Large intestine (tissue), 3 donors: ENCODE results near the gene MYOM3. TPM values are rescaled to one million over a fixed set of nuclear protein-coding genes. Genes with fewer than 3 reads are reported as not detected.

Experiments used
- DNase-seq, 2 donors: peaks; one replicate each; pipeline versions ENCODE4 v3.0.0 to v3.0.0-alpha.2; 2013
- H3K27ac ChIP-seq: one replicate; pipeline ENCODE4 v1.5.1; 2013; ENCODE audit warnings: low read length
- H3K27me3 ChIP-seq: 2 replicates; pipeline ENCODE4 v1.6.1; 2013; ENCODE audit warnings: low read length; ENCODE audit not compliant: control insufficient read depth, insufficient read depth
- H3K36me3 ChIP-seq: 2 replicates; pipeline ENCODE4 v1.6.1; 2013; ENCODE audit warnings: low read length; ENCODE audit not compliant: control insufficient read depth, insufficient read depth
- H3K4me1 ChIP-seq: one replicate; pipeline ENCODE4 v1.6.1; 2013; ENCODE audit warnings: low read length; ENCODE audit not compliant: control insufficient read depth, insufficient read depth
- H3K4me3 ChIP-seq: one replicate; pipeline ENCODE4 v1.5.1; 2013; ENCODE audit warnings: low read length
- H3K9me3 ChIP-seq: one replicate; pipeline ENCODE4 v1.6.1; 2013; ENCODE audit warnings: mild to moderate bottlenecking, low read depth, low read length, moderate library complexity; ENCODE audit not compliant: control insufficient read depth
- WGBS: methylation state at CpG from one replicate; pipeline ENCODE4 v1.1.5; 2013; ENCODE audit warnings: low lambda C conversion rate; ENCODE audit not compliant: insufficient coverage; 5-methylcytosine and 5-hydroxymethylcytosine counted together
- polyA plus RNA-seq: library from polyadenylated mRNA; unstranded; fragments of 120-200 nt; gene quantifications from one replicate; pipeline ENCODE4 v1.2.1, GENCODE V29; 2013

Gene MYOM3
- polyA plus RNA-seq, 1 donor = 69.5 TPM

- H3K36me3 ChIP-seq = peaks cover 77% of the 10 kb centered on the region
- H3K27ac ChIP-seq = no peak overlapping the region
- H3K27me3 ChIP-seq = no peaks in the 10 kb centered on the region
- H3K4me3 ChIP-seq = no peak overlapping the region
- H3K4me1 ChIP-seq = peaks cover 33% of the 10 kb centered on the region
- no peaks in the 10 kb centered on the region for H3K9me3 ChIP-seq
- no CpG with 5 or more reads among the region's 8 CpGs for WGBS
- DNase-seq = no peak
Observed at GRCh38 chr1:24096009-24096738, 15.8 kb downstream of the MYOM3 start.

- no CpG with 5 or more reads among the region's 14 CpGs for WGBS
- Histone ChIP-seq H3K9me3 (no peaks in the 10 kb centered on the region), H3K27me3 (no peaks in the 10 kb centered on the region), H3K36me3 (peaks cover 86% of the 10 kb centered on the region), H3K4me1 (peaks cover 25% of the 10 kb centered on the region), H3K4me3 (no peak overlapping the region), H3K27ac (no peak overlapping the region)
- no peak for DNase-seq
Observed at GRCh38 chr1:24095140-24095859, 16.6 kb downstream of the MYOM3 start.

- no peak overlapping the region for H3K4me3 ChIP-seq
- H3K9me3 ChIP-seq = no peaks in the 10 kb centered on the region
- H3K36me3 ChIP-seq = peaks cover 93% of the 10 kb centered on the region
- no peaks in the 10 kb centered on the region for H3K27me3 ChIP-seq
- H3K4me1 ChIP-seq = peaks cover 17% of the 10 kb centered on the region
- H3K27ac ChIP-seq = no peak overlapping the region
- no peak for DNase-seq
- WGBS = no CpG with 5 or more reads among the region's 5 CpGs
Observed at GRCh38 chr1:24094554-24094953, 17.4 kb downstream of the MYOM3 start.

GRCh38 chr1:24093732-24094131, 18.2 kb downstream of the MYOM3 start:
- Histone ChIP-seq H3K27me3 (no peaks in the 10 kb centered on the region), H3K4me1 (peaks cover 9% of the 10 kb centered on the region), H3K36me3 (peaks cover 97% of the 10 kb centered on the region), H3K27ac (no peak overlapping the region), H3K4me3 (no peak overlapping the region), H3K9me3 (no peaks in the 10 kb centered on the region)
- DNase-seq = no peak
- 100% methylated on average over 1 of the region's 9 CpGs for WGBS

GRCh38 chr1:24092979-24093378, 19.0 kb downstream of the MYOM3 start:
- Histone ChIP-seq H3K27me3 (no peaks in the 10 kb centered on the region), H3K4me1 (peaks cover 4% of the 10 kb centered on the region), H3K4me3 (no peak overlapping the region), H3K9me3 (no peaks in the 10 kb centered on the region), H3K36me3 (peaks cover 97% of the 10 kb centered on the region), H3K27ac (no peak overlapping the region)
- WGBS = no CpG with 5 or more reads among the region's 9 CpGs
- no peak for DNase-seq

GRCh38 chr1:24091971-24092482, 19.9 kb downstream of the MYOM3 start:
- no peak for DNase-seq
- no peaks in the 10 kb centered on the region for H3K9me3 ChIP-seq
- peaks cover 4% of the 10 kb centered on the region for H3K4me1 ChIP-seq
- no peaks in the 10 kb centered on the region for H3K27me3 ChIP-seq
- H3K36me3 ChIP-seq = peaks cover 97% of the 10 kb centered on the region
- H3K27ac ChIP-seq = no peak overlapping the region
- H3K4me3 ChIP-seq = no peak overlapping the region
- WGBS = no CpG with 5 or more reads among the region's 13 CpGs

- H3K27ac ChIP-seq = no peak overlapping the region
- H3K27me3 ChIP-seq = no peaks in the 10 kb centered on the region
- H3K9me3 ChIP-seq = no peaks in the 10 kb centered on the region
- H3K4me1 ChIP-seq = no peaks in the 10 kb centered on the region
- H3K36me3 ChIP-seq = peaks cover 98% of the 10 kb centered on the region
- no peak overlapping the region for H3K4me3 ChIP-seq
- WGBS = no CpG with 5 or more reads among the region's 11 CpGs
- no peak for DNase-seq
Observed at GRCh38 chr1:24090736-24091135, 21.2 kb downstream of the MYOM3 start.

- H3K9me3 ChIP-seq = no peaks in the 10 kb centered on the region
- no peaks in the 10 kb centered on the region for H3K4me1 ChIP-seq
- no peak for DNase-seq
- H3K27ac ChIP-seq = no peak overlapping the region
- peaks cover 97% of the 10 kb centered on the region for H3K36me3 ChIP-seq
- no CpG with 5 or more reads among the region's 14 CpGs for WGBS
- no peaks in the 10 kb centered on the region for H3K27me3 ChIP-seq
- H3K4me3 ChIP-seq = no peak overlapping the region
Observed at GRCh38 chr1:24089743-24090555, 22.0 kb downstream of the MYOM3 start.

GRCh38 chr1:24089027-24089742, 22.8 kb downstream of the MYOM3 start:
- no peaks in the 10 kb centered on the region for H3K9me3 ChIP-seq
- DNase-seq = no peak
- no peaks in the 10 kb centered on the region for H3K4me1 ChIP-seq
- H3K4me3 ChIP-seq = no peak overlapping the region
- H3K27me3 ChIP-seq = no peaks in the 10 kb centered on the region
- no CpG with 5 or more reads among the region's 14 CpGs for WGBS
- H3K27ac ChIP-seq = no peak overlapping the region
- peaks cover 97% of the 10 kb centered on the region for H3K36me3 ChIP-seq

GRCh38 chr1:24086466-24086865, 25.5 kb downstream of the MYOM3 start:
- H3K36me3 ChIP-seq = peaks cover 98% of the 10 kb centered on the region
- DNase-seq = no peak
- WGBS = no CpG with 5 or more reads among the region's 16 CpGs
- no peak overlapping the region for H3K4me3 ChIP-seq
- H3K27me3 ChIP-seq = no peaks in the 10 kb centered on the region
- no peaks in the 10 kb centered on the region for H3K9me3 ChIP-seq
- H3K4me1 ChIP-seq = no peaks in the 10 kb centered on the region
- H3K27ac ChIP-seq = no peak overlapping the region
